NCI-H748 treated with DMSO at 0.1 percent for 48 hours (cell line): ENCODE measurements around the gene CCBE1.
"Not testable (repeated sequence)": the region's sequence is repeated elsewhere in the genome, so short reads cannot be mapped to it uniquely, and the experiment has no call there.

ENCODE experiments used
- DNase-seq: peaks from one replicate; lab custom pipeline; 2025; lab: John Stamatoyannopoulos, UW

CCBE1 gene

DNA sequence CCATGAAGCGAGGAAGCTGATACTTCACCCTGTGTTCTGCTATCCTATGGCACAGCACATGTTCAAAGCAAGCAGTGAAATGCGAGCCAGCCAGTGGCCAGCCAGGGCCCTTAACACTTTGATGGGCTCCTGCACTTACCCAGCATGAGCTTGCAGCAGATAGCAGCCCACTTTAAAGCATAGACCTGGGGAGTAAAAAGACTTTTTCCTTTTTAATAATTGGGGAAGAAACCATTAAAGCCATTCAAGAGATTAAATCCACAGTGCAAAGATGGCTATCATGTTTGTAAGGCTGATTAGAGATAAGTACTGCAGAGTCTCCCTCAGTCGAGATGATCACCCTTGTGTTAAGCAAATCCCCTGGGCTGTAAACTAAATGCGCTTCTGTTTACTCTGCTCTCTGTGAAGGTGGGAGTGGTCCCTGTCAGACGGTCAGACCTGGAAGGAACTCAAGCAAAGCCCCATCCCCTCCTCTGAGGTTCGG lies 15.7 kb downstream of the CCBE1 start:
- DNase-seq, result no peak

- no peak for DNase-seq
These were observed 16.2 kb downstream of the CCBE1 start for GRCh38 chr18:59681051-59681450.

- DNase-seq, result no peak
These were observed 21.9 kb downstream of the CCBE1 start for GRCh38 chr18:59675346-59675745.

DNA sequence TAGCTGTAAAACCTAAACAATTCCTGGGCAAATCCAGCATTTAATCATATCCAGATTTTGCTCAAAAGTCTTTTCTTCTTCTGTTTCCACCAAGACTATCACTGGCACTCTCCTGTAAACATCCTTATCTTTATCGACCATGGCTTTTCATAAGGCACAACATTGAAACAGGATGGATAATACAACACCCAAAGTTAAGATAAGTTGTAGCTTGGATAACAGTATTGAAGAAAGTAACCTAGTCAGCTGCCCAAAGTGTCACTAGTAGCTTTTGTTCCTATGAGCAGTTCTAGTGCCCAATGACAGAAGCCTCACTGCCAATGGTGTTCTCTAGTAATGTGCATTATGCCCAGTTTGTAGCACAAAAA lies 22.3 kb downstream of the CCBE1 start:
- DNase-seq, result no peak

- DNase-seq, result no peak
These were observed 22.9 kb downstream of the CCBE1 start for GRCh38 chr18:59674186-59674902.

- DNase-seq, result no peak
These were observed 24.9 kb downstream of the CCBE1 start for GRCh38 chr18:59672235-59672711.

- no peak for DNase-seq
These were observed 25.7 kb downstream of the CCBE1 start for GRCh38 chr18:59671551-59671950.

DNA sequence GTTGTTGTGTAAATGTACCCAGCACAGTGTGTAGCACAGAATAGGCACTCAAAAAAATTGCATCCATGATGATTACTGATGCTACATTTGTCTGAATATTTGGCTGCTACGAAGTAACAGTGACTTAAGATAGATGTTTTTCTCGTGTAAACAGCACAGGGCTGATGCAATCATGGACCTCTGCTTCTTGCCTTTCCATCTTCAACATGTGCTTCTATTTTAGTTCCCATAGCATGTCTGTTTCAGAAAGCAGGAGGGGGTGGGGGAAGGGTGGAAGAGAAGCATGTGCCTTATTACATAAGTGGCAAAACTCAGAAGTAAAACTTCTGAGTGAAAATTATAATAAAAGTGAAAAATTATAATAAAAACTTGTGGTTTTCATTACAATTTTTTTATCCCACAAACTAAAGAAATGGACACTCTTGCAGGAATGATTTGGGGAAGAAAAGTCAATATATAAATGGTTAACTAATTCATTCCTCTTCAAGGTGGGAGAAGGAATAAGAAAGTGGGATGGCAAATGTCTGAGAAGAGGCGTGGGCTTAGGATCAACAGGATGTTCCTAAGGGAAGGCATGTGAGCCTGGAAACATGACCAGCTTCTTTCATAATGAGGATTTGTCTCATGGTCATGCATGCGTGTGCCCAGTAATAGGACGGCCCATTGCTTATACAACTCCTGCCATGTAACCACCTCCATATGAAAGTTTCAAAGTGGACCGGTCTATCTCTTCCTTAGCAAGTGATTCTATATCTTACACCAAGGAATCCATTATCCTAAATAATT lies 27.2 kb downstream of the CCBE1 start:
- no peak for DNase-seq

DNA sequence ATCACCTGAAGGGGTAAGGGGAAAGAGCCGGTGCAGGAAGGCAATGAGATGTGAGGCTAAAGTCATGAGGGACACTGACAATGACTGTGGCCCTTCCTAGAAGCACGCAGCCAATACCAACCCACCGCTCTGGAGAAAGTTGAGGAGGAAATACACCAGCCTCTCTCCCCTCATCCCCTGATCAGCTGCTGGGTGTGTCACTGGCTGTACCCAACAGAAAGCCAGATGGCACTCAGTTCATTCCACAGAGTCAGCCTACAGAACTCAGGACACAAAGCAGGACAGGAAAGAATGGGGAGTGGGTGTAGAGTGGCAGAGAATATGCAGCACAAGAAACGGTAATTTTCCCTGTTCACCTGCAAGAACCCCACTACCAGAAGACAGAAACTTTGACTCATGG lies 29.7 kb downstream of the CCBE1 start:
- DNase-seq, result no peak

GRCh38 chr18:59666007-59666402 lies 31.2 kb downstream of the CCBE1 start:
- DNase-seq, result not testable (repeated sequence)

GRCh38 chr18:59665057-59666006 lies 31.9 kb downstream of the CCBE1 start:
- no peak for DNase-seq

DNA sequence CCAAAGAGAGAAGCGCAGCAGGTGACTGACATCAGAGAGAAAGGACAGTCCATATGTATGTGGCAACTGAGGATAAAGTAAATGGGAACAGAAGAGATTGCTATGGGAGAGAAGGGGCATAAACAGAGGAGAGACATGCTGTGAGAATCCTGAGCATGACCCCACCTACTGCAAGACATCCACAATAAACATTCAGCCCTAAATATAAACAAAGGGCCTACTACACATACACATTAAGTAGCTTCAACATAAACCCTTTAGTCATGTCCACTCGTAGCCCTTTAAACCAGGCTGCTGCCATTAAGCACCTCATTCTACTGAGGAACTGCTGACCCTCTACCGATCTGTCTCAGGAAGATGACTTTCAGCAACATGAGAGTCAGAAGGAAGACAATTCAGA lies 32.9 kb downstream of the CCBE1 start:
- no peak for DNase-seq

DNA sequence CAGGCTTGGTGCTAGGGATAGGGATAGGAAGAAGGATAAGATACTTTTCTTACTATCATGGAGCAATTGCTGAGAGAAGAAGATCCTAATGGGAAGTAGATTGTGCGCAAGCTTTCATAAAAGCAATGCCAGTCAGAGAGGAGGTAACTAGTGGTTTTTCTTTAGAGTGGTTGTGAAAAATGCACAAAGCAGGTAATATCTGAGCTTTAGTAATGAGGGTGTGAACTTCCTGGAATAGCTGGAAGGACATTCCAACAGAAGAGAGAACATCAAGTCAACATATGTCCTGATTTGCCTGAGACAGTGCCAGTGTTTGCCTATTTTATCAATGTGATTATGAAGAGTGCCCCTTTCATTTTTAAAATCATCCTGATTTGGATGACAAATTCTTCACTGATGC lies 34.1 kb downstream of the CCBE1 start:
- DNase-seq, result no peak

GRCh38 chr18:59661891-59662701 lies 35.1 kb downstream of the CCBE1 start:
- DNase-seq, result no peak

GRCh38 chr18:59660786-59661743 lies 36.2 kb downstream of the CCBE1 start:
- DNase-seq, result no peak

DNA sequence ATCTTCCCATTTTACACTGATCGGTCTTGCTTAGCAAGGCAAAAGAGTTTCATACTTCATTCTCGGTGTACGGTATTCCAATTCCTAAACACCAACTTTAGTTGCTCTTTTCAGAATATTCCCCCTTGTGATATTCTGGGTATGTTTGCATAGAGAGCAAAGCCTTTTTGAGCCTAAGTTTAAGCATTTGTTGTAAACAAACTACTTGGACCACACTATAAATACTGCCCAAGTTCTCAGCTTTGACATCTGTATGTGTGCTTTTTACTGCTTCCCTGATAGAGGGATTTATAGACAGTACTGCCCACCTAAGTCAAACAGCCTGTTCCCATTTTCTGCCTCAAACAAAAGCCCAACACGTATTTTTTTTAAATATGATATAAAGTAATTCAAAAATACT lies 36.9 kb downstream of the CCBE1 start:
- DNase-seq, result no peak

DNA sequence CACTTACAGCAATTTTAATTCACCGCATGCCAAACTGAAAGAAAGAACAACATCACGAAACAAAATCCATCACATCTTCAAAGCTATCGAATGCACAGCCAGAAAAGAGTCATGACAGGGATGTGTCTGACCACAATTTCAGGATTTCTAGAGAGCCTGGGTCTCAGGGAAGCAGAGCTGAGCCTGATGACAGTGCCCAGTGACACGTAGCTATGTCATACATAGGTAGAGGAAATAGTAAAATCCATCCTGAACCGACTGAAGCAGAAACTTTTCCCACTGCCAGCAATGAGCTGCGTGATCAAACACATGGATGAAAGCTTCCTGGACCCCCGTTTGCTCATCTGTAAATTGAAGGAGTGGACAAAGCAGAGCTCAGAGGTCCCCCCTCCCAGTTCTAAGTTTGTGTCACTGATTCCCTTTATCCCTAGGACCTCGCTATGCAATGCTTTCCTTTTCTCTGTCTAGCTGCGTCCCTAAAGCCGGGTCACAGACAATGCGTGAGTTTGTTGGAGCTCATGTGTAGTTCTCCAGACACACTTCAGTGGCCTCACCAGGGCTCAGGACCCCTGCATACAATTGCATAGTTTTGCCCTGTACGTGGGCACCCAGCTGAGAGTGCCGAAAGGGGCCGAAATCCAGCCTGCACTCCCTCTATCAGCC lies 37.6 kb downstream of the CCBE1 start:
- no peak for DNase-seq

GRCh38 chr18:59658941-59659340 lies 38.3 kb downstream of the CCBE1 start:
- DNase-seq, result no peak

DNA sequence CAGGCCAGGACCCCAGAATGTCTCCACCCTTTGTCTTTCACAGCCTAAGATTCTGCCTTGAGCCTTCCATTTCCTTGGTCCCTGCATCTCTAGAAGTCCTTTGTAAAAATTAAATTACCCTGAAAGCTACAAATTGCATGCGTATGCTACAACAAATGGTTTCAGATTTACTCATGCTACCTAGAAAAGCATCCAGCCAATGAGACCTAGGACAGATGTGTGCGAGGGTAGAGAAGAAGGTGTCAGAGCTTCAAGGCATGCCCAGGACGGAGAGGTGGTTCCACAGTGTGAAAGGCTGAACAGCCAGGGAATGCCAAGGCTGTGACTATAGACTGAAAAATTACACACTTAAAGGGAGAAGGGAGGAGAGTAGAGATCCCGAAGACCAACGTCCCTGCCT lies 40.2 kb downstream of the CCBE1 start:
- no peak for DNase-seq
